D341Med (cell line): ENCODE measurements around the gene CD8B2.
"Not testable (repeated sequence)": the region's sequence is repeated elsewhere in the genome, so short reads cannot be mapped to it uniquely, and the experiment has no call there.

Source experiments
- DNase-seq: peaks from one replicate; pipeline ENCODE4 v3.0.0; 2012; ENCODE audit warnings: low spot score

The CD8B2 gene

GRCh38 chr2:106511934-106512333 lies 24.8 kb downstream of the CD8B2 start:
- not testable (repeated sequence) for DNase-seq

GRCh38 chr2:106513391-106513790 lies 26.2 kb downstream of the CD8B2 start:
- DNase-seq, result not testable (repeated sequence)

GRCh38 chr2:106514827-106515226 lies 27.7 kb downstream of the CD8B2 start:
- not testable (repeated sequence) for DNase-seq

- DNase-seq, result no peak
These were observed 29.3 kb downstream of the CD8B2 start for GRCh38 chr2:106516436-106516835.

- no peak for DNase-seq
These were observed 29.7 kb downstream of the CD8B2 start for GRCh38 chr2:106516864-106517263.

GRCh38 chr2:106517329-106517728 lies 30.2 kb downstream of the CD8B2 start:
- DNase-seq, result no peak

- DNase-seq, result no peak
These were observed 32.6 kb downstream of the CD8B2 start for GRCh38 chr2:106519767-106520166.

- DNase-seq, result no peak
These were observed 33.9 kb downstream of the CD8B2 start for GRCh38 chr2:106521016-106521415.

- no peak for DNase-seq
These were observed 37.0 kb downstream of the CD8B2 start for GRCh38 chr2:106523976-106524665.

GRCh38 chr2:106530866-106531265 lies 43.7 kb downstream of the CD8B2 start:
- DNase-seq, result no peak

- DNase-seq, result no peak
These were observed 44.6 kb downstream of the CD8B2 start for GRCh38 chr2:106531676-106532214.

- no peak for DNase-seq
These were observed 45.1 kb downstream of the CD8B2 start for GRCh38 chr2:106532236-106532635.

GRCh38 chr2:106534471-106534870 lies 47.3 kb downstream of the CD8B2 start:
- DNase-seq, result no peak

GRCh38 chr2:106536490-106536889 lies 49.3 kb downstream of the CD8B2 start:
- DNase-seq, result no peak

GRCh38 chr2:106537047-106537446 lies 49.9 kb downstream of the CD8B2 start:
- no peak for DNase-seq

- DNase-seq, result no peak
These were observed 50.6 kb downstream of the CD8B2 start for GRCh38 chr2:106537791-106538191.

- no peak for DNase-seq
These were observed 53.7 kb downstream of the CD8B2 start for GRCh38 chr2:106540886-106541285.

GRCh38 chr2:106541333-106541732 lies 54.2 kb downstream of the CD8B2 start:
- no peak for DNase-seq

- DNase-seq, result peak; percentile 84
These were observed 55.7 kb downstream of the CD8B2 start for GRCh38 chr2:106542746-106543359.

GRCh38 chr2:106545007-106545406 lies 57.8 kb downstream of the CD8B2 start:
- no peak for DNase-seq

- no peak for DNase-seq
These were observed 59.3 kb downstream of the CD8B2 start for GRCh38 chr2:106546391-106546990.

- no peak for DNase-seq
These were observed 60.2 kb downstream of the CD8B2 start for GRCh38 chr2:106547164-106547903.
